ENCODE measurements around the gene PPRC1. TPM values are rescaled to one million over a fixed set of nuclear protein-coding genes. Genes with fewer than 3 reads are reported as not detected.
"Not testable (repeated sequence)": the region's sequence is repeated elsewhere in the genome, so short reads cannot be mapped to it uniquely, and the experiment has no call there.

The PPRC1 gene
- total RNA-seq, 1 donor from 2014 or later = 30.7 TPM

DNA sequence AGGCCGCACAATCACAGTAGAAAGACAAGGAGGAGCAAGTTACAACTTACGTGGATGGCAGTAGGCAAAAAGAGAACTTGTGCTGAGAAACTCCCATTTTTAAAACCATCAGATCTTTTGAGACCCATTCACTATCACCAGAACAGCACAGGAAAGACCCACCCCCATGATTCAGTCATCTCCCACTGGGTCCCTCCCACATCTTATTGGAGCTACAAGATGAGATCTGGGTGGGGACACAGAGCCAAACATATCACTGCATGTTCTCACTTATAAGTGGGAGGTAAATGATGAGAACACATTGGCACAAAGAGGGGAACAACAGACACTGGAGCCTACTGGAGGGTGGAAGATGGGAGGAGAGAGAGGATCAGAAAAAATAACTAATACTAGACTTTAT, 51.8 kb downstream of the PPRC1 start:
- H3K4me3 ChIP-seq = no peak overlapping the region
- H3K9me3 ChIP-seq = no peaks in the 10 kb centered on the region
- TF ChIP-seq, protein P1, sequence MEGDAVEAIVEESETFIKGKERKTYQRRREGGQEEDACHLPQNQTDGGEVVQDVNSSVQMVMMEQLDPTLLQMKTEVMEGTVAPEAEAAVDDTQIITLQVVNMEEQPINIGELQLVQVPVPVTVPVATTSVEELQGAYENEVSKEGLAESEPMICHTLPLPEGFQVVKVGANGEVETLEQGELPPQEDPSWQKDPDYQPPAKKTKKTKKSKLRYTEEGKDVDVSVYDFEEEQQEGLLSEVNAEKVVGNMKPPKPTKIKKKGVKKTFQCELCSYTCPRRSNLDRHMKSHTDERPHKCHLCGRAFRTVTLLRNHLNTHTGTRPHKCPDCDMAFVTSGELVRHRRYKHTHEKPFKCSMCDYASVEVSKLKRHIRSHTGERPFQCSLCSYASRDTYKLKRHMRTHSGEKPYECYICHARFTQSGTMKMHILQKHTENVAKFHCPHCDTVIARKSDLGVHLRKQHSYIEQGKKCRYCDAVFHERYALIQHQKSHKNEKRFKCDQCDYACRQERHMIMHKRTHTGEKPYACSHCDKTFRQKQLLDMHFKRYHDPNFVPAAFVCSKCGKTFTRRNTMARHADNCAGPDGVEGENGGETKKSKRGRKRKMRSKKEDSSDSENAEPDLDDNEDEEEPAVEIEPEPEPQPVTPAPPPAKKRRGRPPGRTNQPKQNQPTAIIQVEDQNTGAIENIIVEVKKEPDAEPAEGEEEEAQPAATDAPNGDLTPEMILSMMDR (IDR thresholded peaks at IDR 0.05) = no peak
- no peaks in the 10 kb centered on the region for H3K4me1 ChIP-seq
- H3K36me3 ChIP-seq = no peaks in the 10 kb centered on the region
- H3K27me3 ChIP-seq = no peaks in the 10 kb centered on the region
- DNase-seq (ENCODE audit: low spot score in 2 of 2) = no peak
- H3K27ac ChIP-seq = no peak overlapping the region
- intact Hi-C loops (cut with DNase I) = no loop called here

DNA sequence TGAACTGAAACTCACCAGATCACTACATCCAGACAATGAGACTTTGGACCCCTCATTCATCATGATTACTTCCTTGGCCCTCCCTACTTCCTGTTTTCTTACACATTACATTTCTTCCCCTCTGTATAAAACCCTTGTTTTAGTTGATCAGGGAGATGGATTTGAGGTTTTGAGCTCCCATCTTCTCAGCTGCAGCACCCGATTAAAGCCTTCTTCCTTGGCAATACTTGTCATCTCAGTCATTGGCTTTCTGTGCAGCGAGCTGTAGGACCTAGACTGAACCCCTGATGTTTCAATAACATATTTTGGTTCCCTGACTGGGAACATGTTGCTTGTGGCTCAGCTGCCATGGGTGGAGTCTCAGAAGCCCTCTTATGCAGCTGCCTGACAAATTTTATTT, 52.4 kb downstream of the PPRC1 start:
- H3K9me3 ChIP-seq = no peaks in the 10 kb centered on the region
- no peaks in the 10 kb centered on the region for H3K27me3 ChIP-seq
- no peak overlapping the region for H3K27ac ChIP-seq
- no peaks in the 10 kb centered on the region for H3K4me1 ChIP-seq
- no peak for DNase-seq (ENCODE audit: low spot score in 2 of 2)
- intact Hi-C loops (cut with DNase I) = no loop called here
- no peak overlapping the region for H3K4me3 ChIP-seq
- no peaks in the 10 kb centered on the region for H3K36me3 ChIP-seq
- TF ChIP-seq, protein P1 (IDR thresholded peaks at IDR 0.05) = no peak

DNA sequence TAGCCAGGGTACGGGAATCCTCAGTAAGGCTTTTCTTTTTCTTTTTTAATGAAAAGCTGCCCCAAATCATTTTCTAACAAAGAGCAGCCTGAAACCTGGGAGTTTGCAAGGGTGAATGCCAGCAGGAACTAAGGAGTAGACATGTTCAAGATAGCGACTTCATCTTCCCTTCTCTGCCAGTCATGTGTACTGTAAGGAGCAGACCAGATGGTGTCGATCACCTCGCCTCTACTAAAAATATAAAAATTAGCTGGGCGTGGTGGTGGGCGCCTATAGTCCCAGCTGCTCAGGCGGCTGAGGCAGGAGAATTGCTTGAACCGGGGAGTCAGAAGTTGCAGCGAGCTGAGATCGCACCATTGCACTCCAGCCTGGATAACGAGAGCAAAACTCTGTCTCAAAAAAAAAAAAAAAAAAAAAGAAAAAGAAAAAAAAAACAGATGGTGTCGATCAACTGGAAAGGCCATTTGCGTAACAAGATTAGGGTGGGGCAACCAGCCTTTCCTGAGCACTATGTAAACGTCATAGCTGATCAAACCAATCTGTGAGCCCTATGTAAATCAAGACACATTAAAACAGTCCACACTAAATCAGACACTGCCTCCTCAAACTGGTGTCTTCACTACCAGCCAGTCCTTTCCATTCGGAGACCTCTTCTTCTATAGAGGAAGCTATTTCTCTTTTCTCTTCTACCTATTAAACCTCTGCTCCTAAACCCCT, 53.1 kb downstream of the PPRC1 start:
- H3K9me3 ChIP-seq = no peaks in the 10 kb centered on the region
- TF ChIP-seq, protein P1 (IDR thresholded peaks at IDR 0.05) = no peak
- intact Hi-C loops (cut with DNase I) = no loop called here
- H3K4me3 ChIP-seq = no peak overlapping the region
- no peak overlapping the region for H3K27ac ChIP-seq
- no peak for DNase-seq (ENCODE audit: low spot score in 2 of 2)
- H3K4me1 ChIP-seq = no peaks in the 10 kb centered on the region
- H3K36me3 ChIP-seq = no peaks in the 10 kb centered on the region
- no peaks in the 10 kb centered on the region for H3K27me3 ChIP-seq

DNA sequence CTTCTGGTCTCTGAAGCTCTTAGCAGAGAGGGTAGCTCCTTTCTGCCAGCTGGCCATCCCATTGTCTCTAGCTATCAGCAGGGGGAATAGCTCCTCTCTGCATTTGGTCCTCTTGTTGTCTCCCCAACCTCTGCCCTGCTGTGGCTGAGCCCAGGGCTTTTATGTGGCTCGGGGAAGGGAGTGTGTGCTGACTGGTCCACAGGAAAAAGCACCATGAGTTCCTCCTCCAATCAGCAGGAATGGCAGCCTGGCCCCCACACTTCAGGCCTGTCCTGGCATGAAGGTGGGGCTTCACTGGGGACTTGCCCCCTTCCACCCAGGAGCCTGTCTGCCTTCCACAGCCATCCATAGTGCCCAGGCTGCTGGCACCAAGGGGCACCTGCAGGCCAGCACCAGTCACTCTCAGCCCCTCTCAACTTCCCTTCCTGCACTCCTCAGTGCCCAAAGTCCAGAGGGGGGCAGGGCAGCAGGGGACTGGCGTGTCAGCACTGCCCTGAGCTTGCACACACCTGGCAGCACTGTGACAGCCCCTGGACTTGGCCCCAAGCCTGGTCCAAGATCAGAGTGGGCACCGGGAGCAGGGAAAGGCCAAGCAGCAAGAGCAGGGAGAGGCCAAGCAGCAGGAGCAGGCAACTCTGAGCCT, 55.6 kb downstream of the PPRC1 start:
- TF ChIP-seq, protein P1 (IDR thresholded peaks at IDR 0.05) = no peak
- no peak for DNase-seq (ENCODE audit: low spot score in 2 of 2)
- intact Hi-C loops (cut with DNase I) = no loop called here

DNA sequence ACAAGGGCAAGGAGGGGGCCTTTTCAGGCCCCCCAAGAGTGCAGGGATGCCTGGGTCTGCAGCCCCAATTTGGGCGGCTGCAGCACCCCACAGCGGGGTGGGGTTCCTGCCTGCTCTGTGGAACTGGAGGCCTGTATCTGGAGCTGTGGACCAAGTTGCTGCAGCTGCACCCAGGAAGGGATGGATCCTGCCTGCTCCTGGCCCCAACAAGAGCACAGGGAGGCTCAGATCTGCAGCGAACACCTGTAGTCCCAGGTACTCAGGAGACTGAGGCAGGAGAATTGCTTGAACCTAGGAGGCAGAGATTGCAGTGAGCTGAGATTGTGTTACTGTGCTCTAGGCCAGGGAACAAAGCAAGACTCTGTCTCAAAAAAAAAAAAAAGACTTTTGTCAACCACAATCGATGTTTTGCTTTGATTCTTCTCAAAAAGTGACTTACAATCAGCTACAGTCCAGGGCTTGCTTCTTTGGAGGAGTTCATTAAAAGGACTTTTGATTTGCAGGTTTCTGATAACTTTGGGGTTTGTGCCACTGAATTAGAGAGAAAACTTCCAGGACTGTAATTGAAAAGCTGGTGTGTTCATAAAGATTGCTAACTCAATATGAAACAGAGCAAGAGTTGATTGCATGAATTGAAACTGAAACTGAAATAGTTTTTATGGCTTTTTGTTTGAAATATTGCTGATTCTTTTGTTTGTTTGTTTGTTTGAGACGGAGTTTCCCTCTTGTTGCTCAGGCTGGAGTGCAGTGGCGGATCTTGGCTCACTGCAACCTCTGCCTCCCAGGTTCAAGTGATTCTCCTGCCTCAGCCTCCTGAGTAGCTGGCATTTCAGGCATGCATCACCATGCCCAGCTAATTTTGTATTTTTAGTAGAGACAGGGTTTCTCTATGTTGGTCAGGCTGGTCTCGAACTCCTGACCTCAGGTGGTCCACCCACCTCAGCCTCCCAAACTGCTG, 56.4 kb downstream of the PPRC1 start:
- H3K4me1 ChIP-seq; H3K4me3 ChIP-seq; H3K9me3 ChIP-seq; H3K27ac ChIP-seq; H3K27me3 ChIP-seq; intact Hi-C loops (cut with DNase I); DNase-seq (ENCODE audit: low spot score in 2 of 2); H3K36me3 ChIP-seq: not testable (repeated sequence)

More for the DNA sequence above, 55.6 kb downstream of the PPRC1 start:
- H3K4me3 ChIP-seq = no peak overlapping the region
- no peaks in the 10 kb centered on the region for H3K36me3 ChIP-seq
- no peaks in the 10 kb centered on the region for H3K4me1 ChIP-seq
- no peaks in the 10 kb centered on the region for H3K9me3 ChIP-seq
- no peaks in the 10 kb centered on the region for H3K27me3 ChIP-seq
- H3K27ac ChIP-seq = no peak overlapping the region
